Testis (tissue), 3 donors: ENCODE data around the gene YTHDF1. TPM values are rescaled to one million over a fixed set of nuclear protein-coding genes. Genes with fewer than 3 reads are reported as not detected.

ENCODE experiments used
- DNase-seq: peaks from one replicate; pipeline ENCODE4 v3.0.0-alpha.2; 2019
- H3K27ac ChIP-seq, 2 donors: fragments of 200-600 bp; sonication (generic); one replicate each; pipeline ENCODE4 v1.5.1; 2019
- H3K27me3 ChIP-seq: fragments of 200-600 bp; sonication (generic); one replicate; pipeline ENCODE4 v1.5.1; 2019
- H3K36me3 ChIP-seq: fragments of 200-600 bp; sonication (generic); one replicate; pipeline ENCODE4 v1.5.1; 2017; ENCODE audit warnings: low read depth; ENCODE audit errors: missing control alignments
- H3K4me1 ChIP-seq: fragments of 200-600 bp; sonication (generic); one replicate; pipeline ENCODE4 v1.5.1; 2019
- H3K4me3 ChIP-seq, 2 donors: fragments of 200-600 bp; sonication (generic); one replicate each; pipeline ENCODE4 v1.5.1; 2017 to 2019
- H3K9me3 ChIP-seq: fragments of 200-600 bp; sonication (generic); one replicate; pipeline ENCODE4 v1.5.1; 2017
- CTCF ChIP-seq, 3 experiments: fragments of 450-650 bp in 2 of 3; fragments of 200-600 bp in 1 of 3; sonication (generic) in 1 of 3; IDR thresholded peaks; one replicate each; pipeline ENCODE4 v1.5.1; 2016 to 2019; ENCODE audit warnings: antibody characterized with exemption in 3 of 3, mild to moderate bottlenecking in 2 of 3, moderate library complexity in 1 of 3
- POLR2A ChIP-seq: fragments of 450-650 bp; IDR thresholded peaks from one replicate; pipeline ENCODE4 v1.6.1; 2017; ENCODE audit warnings: antibody characterized with exemption, mild to moderate bottlenecking, moderate library complexity
- WGBS, 2 donors: methylation state at CpG; one replicate each; pipeline ENCODE4 v1.1.5; 2018; 5-methylcytosine and 5-hydroxymethylcytosine counted together
- intact Hi-C: fragments of 100-400 bp; cut with DNase I; formaldehyde crosslinking; loops from one replicate; pipeline ENCODE4 v1.15.1; 2023; ENCODE audit warnings: low total_unique reads
- polyA plus RNA-seq: library from polyadenylated mRNA; stranded (reverse); fragments of 350-450 nt; fragmentation: Illumina TruSeq; extraction: RNeasy Lipid Tissue Mini Kit (QIAGEN cat#74804); gene quantifications from one replicate; pipeline ENCODE4 v1.2.3, GENCODE V29; 2014; ENCODE audit warnings: low read depth, low replicate concordance; ENCODE audit not compliant: insufficient read depth
- total RNA-seq, 2 donors: library from RNA; depleted of rRNA; stranded (reverse); fragments of >200 nt; gene quantifications; one replicate each; pipeline ENCODE4 v1.2.3, GENCODE V29; 2016

YTHDF1 gene
- total and polyA plus RNA-seq, 3 donors from 2014 or later, result 37.2 to 56.9 (median 55.7) TPM

GRCh38 chr20:63247671-63248228 lies 31.8 kb upstream of the YTHDF1 start:
- Histone ChIP-seq H3K9me3 (no peaks in the 10 kb centered on the region), H3K27ac (no peak overlapping the region), H3K4me3 (no peak overlapping the region), H3K4me1 (peaks cover 8% of the 10 kb centered on the region), H3K27me3 (no peaks in the 10 kb centered on the region), H3K36me3 (no peaks in the 10 kb centered on the region)
- intact Hi-C loops, result no loop called here
- 81 to 88% methylated on average over 14 to 19 of the region's 24 CpGs for WGBS, 2 donors
- no peak for DNase-seq
- TF ChIP-seq POLR2A (no peak), CTCF (IDR thresholded peaks at IDR 0.05) (no peak)

GRCh38 chr20:63246490-63247288 lies 30.8 kb upstream of the YTHDF1 start:
- no peaks in the 10 kb centered on the region for H3K4me1 ChIP-seq
- no peaks in the 10 kb centered on the region for H3K9me3 ChIP-seq
- peak; percentile 57 for DNase-seq
- 61 to 71% methylated on average over 16 to 50 of the region's 50 CpGs for WGBS, 2 donors
- no peak overlapping the region for H3K4me3 ChIP-seq
- no peak for TF ChIP-seq CTCF (IDR thresholded peaks at IDR 0.05)
- TF ChIP-seq POLR2A, result no peak
- H3K36me3 ChIP-seq, result no peaks in the 10 kb centered on the region
- H3K27ac ChIP-seq, result no peak overlapping the region
- H3K27me3 ChIP-seq, result no peaks in the 10 kb centered on the region
- intact Hi-C loops, result no loop called here

GRCh38 chr20:63244468-63244867 lies 28.5 kb upstream of the YTHDF1 start:
- H3K9me3 ChIP-seq, result no peaks in the 10 kb centered on the region
- no peak overlapping the region for H3K4me3 ChIP-seq
- H3K27me3 ChIP-seq, result no peaks in the 10 kb centered on the region
- no peaks in the 10 kb centered on the region for H3K4me1 ChIP-seq
- H3K36me3 ChIP-seq, result no peaks in the 10 kb centered on the region
- no peak for DNase-seq
- no peak overlapping the region for H3K27ac ChIP-seq
- intact Hi-C loops, result no loop called here
- TF ChIP-seq CTCF (IDR thresholded peaks at IDR 0.05) (no peak), POLR2A (no peak)
- 92 to 93% methylated on average over 10 of the region's 10 CpGs for WGBS, 2 donors

GRCh38 chr20:63243604-63244247 lies 27.8 kb upstream of the YTHDF1 start:
- WGBS, 2 donors, result 92 to 98% methylated on average over 8 to 20 of the region's 25 CpGs
- Histone ChIP-seq H3K4me1 (no peaks in the 10 kb centered on the region), H3K4me3 (no peak overlapping the region), H3K36me3 (no peaks in the 10 kb centered on the region), H3K27ac (no peak overlapping the region), H3K9me3 (no peaks in the 10 kb centered on the region), H3K27me3 (no peaks in the 10 kb centered on the region)
- no peak for DNase-seq
- intact Hi-C loops, result no loop called here
- TF ChIP-seq CTCF (IDR thresholded peaks at IDR 0.05), result no peak
- no peak for TF ChIP-seq POLR2A
